CD4-positive, alpha-beta T cell treated with Interleukin-6 at 100 ng/mL for 8 hours (primary cell): ENCODE measurements around the gene RECQL5.

Source experiments
- DNase-seq: peaks from one replicate; pipeline ENCODE4 v3.0.0-alpha.2; 2020; ENCODE audit warnings: mixed read lengths, low spot score

The RECQL5 gene

DNA sequence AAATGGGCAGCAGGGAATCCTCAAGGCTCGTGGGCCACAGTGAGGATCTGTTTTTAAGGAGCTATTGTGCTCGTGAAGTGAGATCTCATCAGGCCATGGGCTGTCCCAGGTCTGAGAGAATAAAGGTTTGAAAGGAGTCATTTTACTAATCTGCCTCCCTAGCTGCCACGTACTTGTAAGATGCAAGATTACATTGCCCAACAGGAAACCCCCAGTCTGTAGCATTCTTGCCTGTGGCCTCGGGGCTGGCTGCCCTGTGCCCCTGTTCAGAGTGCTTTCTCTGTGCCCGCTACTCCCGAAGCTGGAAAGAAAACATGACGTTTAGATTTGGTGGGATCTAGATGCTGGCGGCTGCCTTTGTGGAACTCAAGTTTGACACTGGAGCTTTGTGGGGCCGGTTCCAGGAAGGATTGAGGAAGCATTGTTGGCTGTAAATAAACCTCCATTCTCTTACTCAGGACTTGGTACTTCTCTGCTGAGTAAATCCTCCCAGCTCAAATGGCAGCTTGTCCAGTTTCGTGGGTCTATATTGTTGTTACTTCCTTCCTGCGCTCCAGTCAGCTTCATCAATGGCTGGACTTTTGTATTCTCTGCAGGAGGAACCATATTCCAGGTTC is 21.4 kb upstream of the RECQL5 start:
- DNase-seq = no peak

DNA sequence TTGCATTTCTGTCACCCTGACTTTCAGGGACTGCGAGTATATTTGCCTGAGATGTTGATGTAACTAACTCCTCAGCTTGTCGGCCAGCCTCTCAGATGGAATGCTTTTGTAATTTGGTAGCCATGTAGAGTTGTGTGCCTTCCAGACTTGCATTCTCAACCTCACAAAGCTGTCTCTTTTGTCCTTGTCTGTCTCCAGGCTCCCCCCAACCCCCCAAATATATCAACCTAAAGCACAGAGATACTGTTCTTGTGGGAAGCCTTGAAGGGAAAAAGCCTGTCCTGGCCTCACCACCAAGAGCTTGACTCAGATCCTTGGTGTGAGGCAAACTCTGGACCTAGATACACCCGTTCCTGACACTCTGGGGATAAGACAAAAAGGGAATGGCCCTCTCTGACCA is 18.5 kb upstream of the RECQL5 start:
- no peak for DNase-seq

DNA sequence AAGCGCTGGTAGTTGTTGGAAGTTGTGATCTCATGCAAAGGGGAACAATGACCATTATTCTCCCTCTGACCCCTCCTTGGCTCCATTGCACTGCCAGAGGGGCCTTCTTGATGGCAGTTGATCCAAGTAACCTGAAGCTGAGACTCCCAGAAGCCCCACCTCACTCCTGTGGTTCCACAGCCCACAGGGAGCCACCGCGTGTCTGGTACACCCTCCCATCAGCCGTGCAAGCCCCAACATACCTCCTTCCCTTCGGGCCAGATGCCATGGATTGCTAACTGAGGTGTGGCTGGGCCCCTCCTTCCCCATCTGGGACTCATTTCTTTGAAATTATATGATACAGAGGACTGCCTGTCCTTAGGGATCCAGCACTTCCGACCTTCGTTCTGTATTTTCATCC is 18.0 kb upstream of the RECQL5 start:
- DNase-seq = no peak

DNA sequence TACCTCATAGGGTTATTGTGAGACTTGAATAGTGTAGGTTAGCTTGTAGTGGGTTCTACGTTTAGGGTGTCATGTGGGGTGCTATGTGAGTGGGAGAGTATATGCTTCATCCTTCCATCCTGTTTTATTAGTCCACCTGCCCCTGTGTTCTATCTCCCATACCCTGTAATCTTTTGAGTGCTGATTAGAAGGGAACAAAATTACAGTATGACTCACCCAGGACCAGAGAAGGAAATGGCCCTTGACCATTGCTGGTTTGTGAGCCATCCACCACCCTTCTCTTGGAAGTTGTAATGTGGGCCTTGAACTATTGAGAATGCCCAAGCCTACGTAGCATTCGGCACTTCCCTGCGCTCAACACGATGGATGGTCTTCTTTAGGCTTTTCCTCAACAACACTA is 17.3 kb upstream of the RECQL5 start:
- no peak for DNase-seq

DNA sequence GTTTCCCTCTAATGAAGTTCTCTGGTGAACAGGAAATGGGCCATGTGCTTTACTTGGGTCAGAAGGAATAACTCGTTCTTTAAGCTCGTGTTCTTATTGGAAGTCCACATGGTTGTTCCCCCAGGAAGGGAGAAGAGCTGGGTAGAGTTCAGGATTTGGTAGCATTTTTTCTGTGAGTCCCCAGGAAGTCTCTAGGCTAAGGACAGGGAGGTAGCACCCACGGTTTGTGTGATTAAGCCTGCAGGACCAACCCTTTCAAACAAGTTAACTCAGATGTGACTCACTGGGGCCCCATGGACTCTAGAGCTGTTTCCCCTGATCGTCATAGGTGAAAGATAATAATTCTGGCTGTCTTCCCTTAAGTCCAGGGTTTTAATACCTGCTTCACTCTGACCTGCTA is 16.6 kb upstream of the RECQL5 start:
- DNase-seq = no peak

DNA sequence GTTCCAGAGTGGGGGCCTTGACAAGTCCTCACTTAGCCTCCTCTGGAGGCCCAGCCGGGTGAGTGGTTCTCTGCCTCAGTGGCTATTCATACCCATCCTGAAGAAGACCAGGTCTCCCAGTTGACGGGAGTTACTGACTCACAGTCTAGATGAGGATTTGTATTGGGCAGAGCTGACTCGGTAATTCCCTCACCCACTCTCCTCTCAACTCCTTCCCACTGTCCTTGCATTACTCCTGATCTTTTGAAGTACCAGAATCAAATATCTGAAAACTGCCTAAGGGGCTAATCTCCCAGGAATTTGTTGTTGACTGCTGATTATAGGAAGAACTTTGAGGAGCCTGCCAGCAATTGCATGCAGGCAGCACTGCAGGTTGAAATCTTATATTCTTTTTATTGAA is 14.3 kb upstream of the RECQL5 start:
- DNase-seq = no peak

DNA sequence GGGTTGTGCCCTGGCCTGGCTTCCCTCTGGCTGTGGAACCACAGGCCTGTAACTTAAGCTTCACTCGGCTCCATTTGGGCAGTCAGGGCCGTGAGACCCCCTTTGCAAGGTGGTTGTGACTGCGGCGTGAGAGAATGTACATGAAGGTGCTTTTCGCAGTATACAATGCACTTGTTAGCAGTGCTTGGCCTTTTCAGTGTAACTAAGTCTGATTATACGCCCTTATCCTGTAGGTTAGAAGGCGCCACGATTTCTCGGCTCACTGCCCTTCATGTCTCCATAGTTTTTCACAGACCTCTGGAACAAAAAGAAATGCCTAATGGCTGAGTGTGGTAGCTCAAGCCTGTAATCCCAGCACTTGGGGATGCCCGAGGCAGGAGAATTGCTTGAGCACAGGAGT is 13.5 kb upstream of the RECQL5 start:
- no peak for DNase-seq

DNA sequence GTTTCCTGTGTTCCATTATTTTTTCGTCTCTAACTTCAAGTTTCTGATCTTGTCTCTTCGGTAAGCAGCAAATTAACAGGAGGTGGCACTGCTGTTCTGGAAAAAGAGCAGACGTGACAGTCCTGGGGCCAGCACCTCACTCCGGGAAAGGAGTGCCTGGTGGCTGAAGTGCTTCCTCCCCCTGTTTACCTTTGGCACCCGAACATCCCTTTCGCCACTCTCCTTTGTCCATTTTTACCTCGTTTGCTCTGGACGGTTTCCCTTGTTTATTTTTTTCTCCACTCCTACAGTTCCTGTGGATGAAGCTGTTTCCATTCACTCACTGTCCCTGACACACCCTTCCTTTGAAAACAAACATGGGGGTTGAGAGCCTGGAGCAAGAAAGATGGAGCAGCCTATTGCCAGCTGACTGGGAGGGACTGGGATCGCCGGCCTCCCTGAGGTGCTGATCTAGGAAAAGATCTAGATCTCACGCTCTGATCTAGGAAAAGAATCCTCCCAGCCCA is 12.8 kb upstream of the RECQL5 start:
- DNase-seq = no peak

DNA sequence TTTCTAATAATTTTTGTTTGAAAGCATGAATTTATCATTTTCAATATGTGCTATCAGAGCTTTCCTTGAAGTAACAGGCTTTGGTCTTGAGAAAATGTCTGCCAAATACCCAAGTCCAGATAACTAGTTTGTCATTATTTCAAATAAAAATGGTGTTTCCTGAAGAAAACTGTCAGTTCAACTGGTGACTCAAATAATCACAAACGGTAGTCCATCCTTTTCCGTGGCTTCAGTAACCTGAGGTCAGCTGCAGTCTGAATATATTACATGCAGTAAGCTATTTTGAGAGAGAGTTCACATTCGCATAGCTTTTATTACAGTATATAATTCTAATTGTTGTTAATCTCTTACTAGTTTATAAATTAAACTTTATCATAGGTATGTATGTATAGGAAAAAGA is 9.5 kb upstream of the RECQL5 start:
- DNase-seq = no peak

DNA sequence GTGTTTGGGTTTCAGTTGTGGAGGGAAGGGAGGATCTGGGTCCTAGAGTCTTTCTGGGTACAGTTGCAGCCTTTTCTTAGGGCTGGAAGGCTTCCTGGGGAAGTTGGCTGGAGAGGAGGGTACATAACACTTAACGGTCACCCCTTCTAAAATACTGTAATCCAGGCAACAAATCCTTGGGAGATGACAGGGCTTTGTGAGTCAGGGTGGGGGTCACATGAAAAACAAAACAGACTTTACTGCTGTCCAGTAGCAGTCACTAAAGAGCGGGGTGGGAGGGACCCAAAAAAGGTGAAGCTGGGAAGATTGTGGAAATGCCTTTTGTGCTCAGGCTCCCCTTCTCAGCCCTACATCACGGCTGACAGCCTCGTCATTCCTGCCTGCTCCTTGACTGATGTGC is 6.5 kb upstream of the RECQL5 start:
- DNase-seq = no peak

DNA sequence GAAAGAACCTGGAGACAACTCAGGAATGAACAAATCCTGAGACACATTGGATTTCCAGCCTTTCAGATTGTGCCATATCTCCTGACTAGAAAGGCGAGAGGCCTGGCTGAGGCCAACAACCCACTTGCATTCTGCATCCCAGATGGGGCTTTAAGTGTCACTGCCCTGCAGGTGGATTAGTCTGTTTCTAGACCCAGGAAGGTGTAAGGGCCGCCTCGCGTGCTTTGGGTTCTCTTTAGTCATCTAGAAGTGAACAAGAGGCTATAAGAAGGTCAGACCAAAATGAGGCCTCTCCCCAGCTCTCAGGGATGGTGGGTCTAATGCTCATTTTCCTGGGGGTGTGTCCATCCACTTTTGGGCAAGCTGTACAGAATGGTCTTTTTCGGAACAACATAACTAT is 5.1 kb upstream of the RECQL5 start:
- no peak for DNase-seq

DNA sequence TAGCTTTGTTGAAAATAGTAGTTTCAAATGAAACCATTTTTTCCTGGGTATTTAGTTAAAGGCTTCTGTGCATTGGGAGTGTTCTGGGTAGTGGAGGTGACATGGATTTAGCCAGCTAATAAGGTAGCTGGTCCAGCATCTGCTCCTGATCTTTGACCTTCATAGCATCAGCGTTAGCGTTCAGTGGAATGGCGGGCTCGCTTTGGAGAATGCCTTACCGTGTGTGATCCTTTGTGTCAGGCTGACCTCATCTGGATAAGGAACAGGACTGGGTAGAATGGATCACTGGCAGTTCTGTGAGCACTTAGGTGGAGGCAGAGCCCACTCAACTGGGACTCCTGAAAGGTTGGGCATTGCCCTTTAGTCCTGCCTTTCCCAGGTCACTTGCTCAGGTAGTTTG is 3.9 kb upstream of the RECQL5 start:
- DNase-seq = no peak

DNA sequence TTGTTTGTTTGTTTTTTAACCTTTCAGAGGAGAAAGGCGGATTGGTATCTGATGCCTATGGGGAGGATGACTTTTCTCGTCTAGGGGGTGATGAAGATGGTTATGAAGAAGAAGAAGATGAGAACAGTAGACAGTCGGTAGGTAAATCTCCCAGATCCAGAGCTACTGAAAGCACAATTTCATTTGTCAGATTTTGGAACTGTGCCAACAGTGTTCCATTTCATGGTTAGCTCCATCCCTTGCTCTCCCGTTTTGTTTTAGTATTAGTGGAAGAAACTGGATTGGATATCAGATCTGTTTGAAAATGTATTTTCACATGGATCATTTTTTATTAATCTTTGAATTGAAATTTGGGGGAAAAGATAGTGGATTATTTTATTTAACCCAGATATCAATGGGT is 1.5 kb upstream of the RECQL5 start:
- DNase-seq = no peak

DNA sequence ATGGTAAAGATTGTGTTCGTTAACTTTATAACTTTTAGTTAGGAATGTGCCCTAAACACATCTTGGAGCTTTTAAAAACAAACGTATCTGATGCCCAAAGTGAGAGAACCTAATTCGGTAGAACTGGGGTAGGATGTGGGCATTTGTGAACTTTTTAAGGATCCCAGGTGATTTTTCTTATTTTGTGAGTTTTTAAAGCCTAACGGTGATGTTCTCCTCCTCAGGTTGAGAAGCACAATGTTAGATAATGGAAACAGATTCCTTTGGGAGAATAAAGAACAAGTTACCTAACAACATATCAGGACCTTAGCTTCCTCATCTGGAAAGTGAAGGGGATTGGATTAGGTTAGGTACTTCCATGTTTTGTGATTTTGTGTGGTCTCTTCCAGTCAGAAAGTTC is 871 bp upstream of the RECQL5 start:
- no peak for DNase-seq

DNA sequence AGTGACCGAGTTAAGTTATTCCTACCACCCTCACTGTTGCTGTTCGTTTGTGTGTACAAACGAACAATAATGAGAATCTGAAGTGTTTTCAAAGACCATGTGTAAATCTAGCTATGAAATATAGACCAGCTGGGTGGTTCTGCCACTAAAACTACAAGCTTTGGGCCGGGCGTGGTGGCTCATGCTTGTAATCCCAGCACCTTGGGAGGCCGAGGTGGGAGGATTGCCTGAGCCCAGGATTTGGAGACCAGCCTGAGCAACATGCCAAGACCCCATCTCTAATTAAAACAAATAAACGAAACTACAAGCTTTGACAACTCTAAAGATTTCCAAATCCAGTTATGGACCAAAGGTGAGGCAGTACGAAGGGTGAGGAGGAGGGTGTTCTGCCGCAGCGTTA is 973 bp downstream of the RECQL5 start:
- DNase-seq = no peak

DNA sequence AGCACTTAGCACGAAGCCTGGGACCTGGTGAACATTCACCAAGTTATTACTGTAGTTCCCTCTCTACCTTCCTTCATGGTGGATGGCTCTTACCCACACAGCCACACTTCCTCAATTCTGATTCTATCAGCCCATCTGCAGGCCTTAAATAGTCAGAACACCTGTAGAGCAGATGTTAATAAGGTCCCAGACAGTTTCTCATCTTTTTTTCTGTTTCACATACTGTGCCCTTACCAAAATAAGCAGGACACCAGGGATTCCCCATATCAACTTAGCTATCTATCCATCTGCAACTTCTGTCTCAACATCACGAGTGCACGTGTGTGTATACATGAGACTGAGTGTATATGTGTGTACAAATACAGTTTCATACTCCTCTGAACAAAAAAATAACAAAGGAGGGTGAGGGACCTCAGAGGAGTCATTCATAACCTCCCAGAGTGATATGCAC is 2.8 kb downstream of the RECQL5 start:
- DNase-seq = no peak

DNA sequence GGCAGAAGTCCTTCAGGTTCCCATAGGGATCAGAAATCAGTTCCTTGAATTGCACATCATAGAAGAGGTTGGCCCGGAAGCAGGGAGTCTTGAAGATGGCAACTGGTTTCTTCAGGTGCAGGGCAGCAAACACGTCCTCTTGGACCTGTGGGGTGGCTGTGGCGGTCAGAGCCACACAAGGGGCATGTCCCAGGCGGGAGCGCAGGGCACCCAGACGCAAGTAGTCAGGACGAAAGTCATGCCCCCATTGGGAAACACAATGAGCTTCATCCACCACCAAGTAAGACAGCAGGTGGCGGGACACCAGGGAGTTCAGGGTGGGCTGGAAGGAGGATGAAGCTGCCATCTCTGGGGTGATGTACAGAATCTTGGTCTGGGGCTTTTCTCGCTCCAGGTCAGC is 4.4 kb downstream of the RECQL5 start:
- no peak for DNase-seq

DNA sequence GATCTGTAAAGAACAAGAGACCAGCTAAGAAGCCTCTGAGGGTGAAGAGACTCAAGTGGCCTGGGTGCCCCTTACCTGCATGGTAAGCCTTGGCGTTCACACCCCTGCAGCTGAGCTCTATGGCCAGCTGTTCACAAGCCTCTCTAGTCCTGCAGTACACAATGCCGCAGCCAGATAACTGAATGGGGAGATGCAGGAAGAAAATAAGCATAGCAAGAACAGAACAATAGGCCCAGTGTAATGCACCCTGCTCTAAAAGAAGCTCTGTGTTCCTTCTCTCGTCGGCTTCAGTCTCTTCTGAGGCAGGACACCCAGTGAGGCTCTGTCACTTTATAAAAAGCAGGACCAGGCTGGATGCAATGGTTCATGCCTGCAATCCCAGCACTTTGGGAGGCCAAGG is 5.4 kb downstream of the RECQL5 start:
- DNase-seq = no peak

DNA sequence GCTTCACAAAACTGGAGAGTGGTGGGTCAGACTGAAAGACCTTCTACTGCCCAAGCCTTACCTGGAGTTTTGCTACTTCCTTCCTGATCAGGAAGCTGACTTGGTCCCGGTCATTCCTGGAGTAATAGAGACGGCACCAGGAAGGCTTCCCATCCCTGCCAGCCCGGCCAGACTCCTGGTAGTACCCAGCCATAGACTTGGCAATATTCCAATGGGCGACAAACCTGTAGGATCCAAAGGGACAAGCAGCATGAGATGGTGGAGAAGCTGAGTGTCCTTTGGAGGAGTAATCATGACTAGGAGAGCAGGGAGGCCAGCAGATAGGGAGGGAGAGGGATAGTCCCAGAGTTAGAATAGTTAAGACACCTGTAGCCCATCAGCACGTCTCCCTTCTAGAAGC is 8.7 kb downstream of the RECQL5 start:
- no peak for DNase-seq

DNA sequence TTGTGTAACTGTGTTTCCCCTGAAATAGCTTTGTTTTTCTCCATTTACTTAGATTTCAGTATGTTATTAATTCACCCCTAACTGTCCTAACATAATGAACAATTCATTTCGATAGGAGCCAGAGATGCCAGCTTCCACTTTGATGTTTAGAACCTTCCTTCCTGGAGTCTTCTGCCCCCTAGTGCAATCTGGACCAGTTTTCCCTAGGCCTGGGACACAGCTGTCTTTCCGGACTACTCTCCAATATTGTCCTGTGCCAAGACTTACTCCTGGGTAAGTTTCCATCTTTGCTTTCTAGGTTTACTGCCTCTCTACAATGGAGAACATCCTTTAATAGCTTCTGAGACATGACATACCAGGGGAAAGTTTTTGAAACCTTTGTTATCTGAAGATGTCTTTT is 12.8 kb downstream of the RECQL5 start:
- DNase-seq = no peak

DNA sequence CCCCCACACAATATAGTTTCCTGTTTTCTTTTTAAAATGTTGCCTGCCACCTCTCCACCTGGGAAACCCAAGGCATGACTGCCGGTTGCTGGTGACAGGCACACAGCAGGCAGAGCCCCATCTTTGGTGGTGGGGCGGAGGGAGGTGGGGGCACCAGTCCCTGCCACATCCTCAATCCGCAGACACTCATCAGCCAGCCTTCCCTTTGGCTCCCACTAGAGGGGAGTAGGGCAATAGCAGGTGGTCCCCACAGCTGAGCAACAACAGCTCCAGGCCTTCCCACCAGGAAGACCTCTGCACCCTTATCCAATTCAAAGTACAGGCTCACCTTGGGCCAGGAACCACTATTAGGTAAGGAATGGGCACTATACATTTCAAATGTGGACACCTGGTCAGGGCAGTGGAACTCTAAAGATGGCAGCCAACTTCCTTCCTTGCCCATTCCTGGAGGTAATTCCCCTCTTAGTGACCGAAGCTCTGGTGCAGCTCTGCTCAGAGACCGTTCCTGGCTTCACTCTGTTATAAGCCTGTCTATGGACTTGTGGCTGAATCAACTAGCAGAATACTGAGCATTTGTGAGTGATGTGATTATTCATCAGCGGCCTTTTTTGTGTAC is 13.9 kb downstream of the RECQL5 start:
- DNase-seq = no peak

DNA sequence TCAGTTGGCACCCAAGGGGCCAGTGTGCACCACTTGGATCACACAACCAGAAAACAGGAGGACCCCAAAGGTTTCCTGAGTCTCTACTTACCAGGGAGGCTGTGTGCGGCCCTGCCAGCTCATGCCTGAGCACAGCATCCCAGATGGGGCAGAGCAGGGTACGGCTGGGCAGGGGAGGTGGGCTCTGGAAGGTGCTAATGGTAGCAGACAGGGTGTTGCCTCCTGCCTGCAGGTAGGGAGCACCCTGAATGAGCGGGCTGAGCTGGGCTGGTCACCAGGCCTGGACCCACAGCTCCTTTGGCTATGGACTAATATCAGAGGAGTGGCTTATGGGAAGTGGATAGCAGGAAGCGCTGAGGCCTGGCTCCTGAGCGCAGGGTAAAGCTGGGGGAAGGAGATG is 14.6 kb downstream of the RECQL5 start:
- DNase-seq = no peak

DNA sequence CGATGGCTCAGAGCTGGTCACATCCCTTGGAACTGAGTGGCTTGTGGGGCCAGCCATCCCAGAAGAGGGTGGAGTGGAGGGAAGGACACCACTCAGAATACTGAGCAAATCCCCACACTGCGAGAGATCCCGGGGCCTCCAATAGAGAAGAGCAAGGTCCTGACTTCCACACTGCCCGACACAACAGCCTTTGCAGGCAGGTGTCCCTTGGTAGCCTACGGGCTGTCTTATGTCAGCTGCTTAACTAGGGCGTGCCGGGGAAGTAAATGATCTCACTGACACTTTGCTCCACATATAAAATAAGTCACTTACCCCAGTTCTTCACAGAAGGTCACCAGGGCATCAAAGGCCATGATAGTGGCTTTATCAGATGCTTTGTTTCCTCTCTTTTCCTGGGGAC is 16.1 kb downstream of the RECQL5 start:
- DNase-seq = no peak

DNA sequence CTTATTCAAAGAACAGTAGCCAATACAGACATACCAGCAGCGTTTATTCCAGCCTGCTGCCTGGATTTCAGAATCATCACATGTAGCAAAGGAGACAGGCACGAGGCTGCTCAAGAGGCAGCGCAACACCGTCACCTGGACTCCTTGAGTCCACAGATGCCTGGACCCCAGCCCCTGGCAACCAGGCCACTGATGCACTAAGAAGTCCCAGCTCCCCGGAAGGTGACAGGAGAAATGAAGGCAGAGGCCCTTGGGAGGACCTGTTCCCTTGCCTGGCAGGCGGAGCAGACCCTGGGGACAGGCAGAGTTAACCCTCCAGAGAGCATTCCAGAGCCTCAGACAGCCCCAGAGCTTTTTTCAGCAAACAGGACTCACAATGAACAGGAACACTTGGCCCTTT is 17.3 kb downstream of the RECQL5 start:
- no peak for DNase-seq
